GM18498 (cell line): ENCODE data around the gene SPIRE1.
"Not testable (repeated sequence)": the region's sequence is repeated elsewhere in the genome, so short reads cannot be mapped to it uniquely, and the experiment has no call there.

ENCODE experiments used
- ATAC-seq: cut with Tn5 transposase; IDR thresholded peaks from one replicate; pipeline ENCODE4 v1.9.1; 2021; ENCODE audit warnings: mild to moderate bottlenecking, moderate library complexity; ENCODE audit not compliant: unreplicated experiment

Gene SPIRE1

GRCh38 chr18:12599966-12600365 is 57.9 kb downstream of the SPIRE1 start:
- no peak for ATAC-seq

- no peak for ATAC-seq
These were observed 58.4 kb downstream of the SPIRE1 start for GRCh38 chr18:12599543-12599942.

- ATAC-seq: no peak
These were observed 59.6 kb downstream of the SPIRE1 start for GRCh38 chr18:12598181-12598930.

GRCh38 chr18:12597760-12598159 is 60.1 kb downstream of the SPIRE1 start:
- ATAC-seq: no peak

GRCh38 chr18:12595571-12596255 is 62.2 kb downstream of the SPIRE1 start:
- no peak for ATAC-seq

GRCh38 chr18:12593866-12594265 is 64.0 kb downstream of the SPIRE1 start:
- no peak for ATAC-seq

- no peak for ATAC-seq
These were observed 65.2 kb downstream of the SPIRE1 start for GRCh38 chr18:12592597-12593127.

GRCh38 chr18:12589448-12589847 is 68.5 kb downstream of the SPIRE1 start:
- ATAC-seq: no peak

- ATAC-seq: no peak
These were observed 71.0 kb downstream of the SPIRE1 start for GRCh38 chr18:12586956-12587355.

GRCh38 chr18:12585218-12585617 is 72.7 kb downstream of the SPIRE1 start:
- no peak for ATAC-seq

- no peak for ATAC-seq
These were observed 77.1 kb downstream of the SPIRE1 start for GRCh38 chr18:12580630-12581342.

- peak; percentile 63 for ATAC-seq
These were observed 78.1 kb downstream of the SPIRE1 start for GRCh38 chr18:12579775-12580174.

GRCh38 chr18:12577848-12578247 is 80.1 kb downstream of the SPIRE1 start:
- no peak for ATAC-seq

GRCh38 chr18:12574494-12575185 is 83.3 kb downstream of the SPIRE1 start:
- ATAC-seq: no peak

- no peak for ATAC-seq
These were observed 86.3 kb downstream of the SPIRE1 start for GRCh38 chr18:12571630-12572029.

- no peak for ATAC-seq
These were observed 88.1 kb downstream of the SPIRE1 start for GRCh38 chr18:12569791-12570190.

GRCh38 chr18:12567849-12568248 is 90.1 kb downstream of the SPIRE1 start:
- ATAC-seq: no peak

GRCh38 chr18:12564861-12565260 is 93.0 kb downstream of the SPIRE1 start:
- no peak for ATAC-seq

- no peak for ATAC-seq
These were observed 93.5 kb downstream of the SPIRE1 start for GRCh38 chr18:12564378-12564777.

GRCh38 chr18:12560600-12560999 is 97.3 kb downstream of the SPIRE1 start:
- ATAC-seq: not testable (repeated sequence)

GRCh38 chr18:12559319-12559718 is 98.6 kb downstream of the SPIRE1 start:
- no peak for ATAC-seq
